ENCODE data around the gene FAXC. TPM values are rescaled to one million over a fixed set of nuclear protein-coding genes. Genes with fewer than 3 reads are reported as not detected.

The FAXC gene
- total RNA-seq, 2 experiments from 2014 or later, result not detected

DNA sequence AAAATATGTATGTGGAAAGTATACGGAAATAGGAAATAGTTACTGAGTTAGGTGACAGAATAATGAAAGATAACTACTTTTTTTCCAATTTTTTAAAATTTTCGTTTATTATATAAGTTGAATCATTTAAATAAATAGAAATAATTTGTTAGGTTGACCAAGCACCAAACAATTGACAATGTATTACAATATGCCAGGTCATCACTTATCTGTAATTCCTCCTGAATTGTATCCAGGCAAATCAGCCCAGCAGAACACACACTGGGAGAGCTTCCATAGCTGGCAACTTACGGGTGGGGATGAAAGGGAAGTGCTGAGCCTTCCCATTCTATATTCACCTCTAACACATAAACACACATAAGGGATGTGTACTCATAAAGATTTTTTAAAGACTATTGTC, 40.7 kb downstream of the FAXC start:
- H3K27ac Mint-ChIP-seq, result no peak overlapping the region
- H3K27me3 ChIP-seq (ENCODE audit: control insufficient read depth in 1 of 2, insufficient read depth in 2 of 2, low read length in 2 of 2), result no peaks in the 10 kb centered on the region
- no peaks in the 10 kb centered on the region for H3K4me1 Mint-ChIP-seq (ENCODE audit: low read depth)
- ATAC-seq (ENCODE audit: poor library complexity), result no peak
- CTCF ChIA-PET, result no interaction called here
- no peak overlapping the region for H3K4me3 Mint-ChIP-seq
- no peaks in the 10 kb centered on the region for H3K9me3 Mint-ChIP-seq
- H3K4me1 ChIP-seq (ENCODE audit: insufficient read depth, low read length), result no peaks in the 10 kb centered on the region
- H3K4me3 ChIP-seq (ENCODE audit: low read length), result no peak overlapping the region
- H3K36me3 ChIP-seq (ENCODE audit: insufficient read depth, low read length), result no peaks in the 10 kb centered on the region
- POLR2A ChIA-PET, result no interaction called here
- no peak overlapping the region for H3K27ac ChIP-seq (ENCODE audit: low read depth in 1 of 2, low read length in 2 of 2)
- no peaks in the 10 kb centered on the region for H3K36me3 Mint-ChIP-seq (ENCODE audit: low read depth)
- H3K27me3 Mint-ChIP-seq, result peaks cover 7% of the 10 kb centered on the region
- DNase-seq, result no peak
- TF ChIP-seq, protein P1, sequence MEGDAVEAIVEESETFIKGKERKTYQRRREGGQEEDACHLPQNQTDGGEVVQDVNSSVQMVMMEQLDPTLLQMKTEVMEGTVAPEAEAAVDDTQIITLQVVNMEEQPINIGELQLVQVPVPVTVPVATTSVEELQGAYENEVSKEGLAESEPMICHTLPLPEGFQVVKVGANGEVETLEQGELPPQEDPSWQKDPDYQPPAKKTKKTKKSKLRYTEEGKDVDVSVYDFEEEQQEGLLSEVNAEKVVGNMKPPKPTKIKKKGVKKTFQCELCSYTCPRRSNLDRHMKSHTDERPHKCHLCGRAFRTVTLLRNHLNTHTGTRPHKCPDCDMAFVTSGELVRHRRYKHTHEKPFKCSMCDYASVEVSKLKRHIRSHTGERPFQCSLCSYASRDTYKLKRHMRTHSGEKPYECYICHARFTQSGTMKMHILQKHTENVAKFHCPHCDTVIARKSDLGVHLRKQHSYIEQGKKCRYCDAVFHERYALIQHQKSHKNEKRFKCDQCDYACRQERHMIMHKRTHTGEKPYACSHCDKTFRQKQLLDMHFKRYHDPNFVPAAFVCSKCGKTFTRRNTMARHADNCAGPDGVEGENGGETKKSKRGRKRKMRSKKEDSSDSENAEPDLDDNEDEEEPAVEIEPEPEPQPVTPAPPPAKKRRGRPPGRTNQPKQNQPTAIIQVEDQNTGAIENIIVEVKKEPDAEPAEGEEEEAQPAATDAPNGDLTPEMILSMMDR (IDR thresholded peaks at IDR 0.05), result no peak
- intact Hi-C loops (cut with DNase I, micrococcal nuclease), result no loop called here
- no peaks in the 10 kb centered on the region for H3K9me3 ChIP-seq (ENCODE audit: control insufficient read depth in 1 of 2, insufficient read depth in 1 of 2, low read length in 2 of 2)

DNA sequence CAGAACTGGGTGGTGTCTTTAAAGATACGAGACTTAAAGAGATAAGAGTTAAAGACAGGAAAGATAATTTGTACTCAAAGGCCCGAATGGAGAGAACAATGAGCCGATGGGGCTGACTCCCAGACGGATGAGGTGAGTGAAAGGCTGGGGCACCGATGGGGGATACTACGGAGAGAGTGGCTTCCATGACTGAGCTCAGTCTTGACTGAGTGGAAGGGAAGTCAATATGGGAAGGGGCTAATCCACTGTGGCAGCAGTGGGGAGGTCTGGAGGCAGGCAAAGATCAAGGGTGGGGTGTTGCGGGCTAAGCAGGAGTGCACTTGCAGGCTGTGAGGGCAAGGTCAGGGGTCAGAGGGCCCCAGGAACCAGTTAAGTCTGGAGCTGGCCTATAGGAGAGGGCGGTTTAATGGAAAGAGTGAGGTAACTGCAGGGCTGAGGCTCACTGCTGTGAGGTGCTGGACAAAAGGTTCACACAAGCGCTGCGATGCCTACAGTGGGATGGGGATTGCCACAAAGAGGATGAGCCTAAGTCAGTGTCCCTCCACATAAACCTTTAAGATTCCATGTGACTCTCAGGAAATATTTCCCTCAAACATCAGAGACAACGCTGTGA, 42.1 kb downstream of the FAXC start:
- Histone ChIP-seq H3K36me3 (ENCODE audit: insufficient read depth, low read length) (no peaks in the 10 kb centered on the region), H3K27me3 (ENCODE audit: control insufficient read depth in 1 of 2, insufficient read depth in 2 of 2, low read length in 2 of 2) (no peaks in the 10 kb centered on the region), H3K4me3 (ENCODE audit: low read length) (no peak overlapping the region), H3K9me3 (ENCODE audit: control insufficient read depth in 1 of 2, insufficient read depth in 1 of 2, low read length in 2 of 2) (no peaks in the 10 kb centered on the region), H3K27ac (ENCODE audit: low read depth in 1 of 2, low read length in 2 of 2) (no peak overlapping the region), H3K4me1 (ENCODE audit: insufficient read depth, low read length) (no peaks in the 10 kb centered on the region)
- ATAC-seq (ENCODE audit: poor library complexity) (no peak), DNase-seq (no peak)
- Mint-ChIP-seq H3K9me3 (no peaks in the 10 kb centered on the region), H3K27me3 (peaks cover 7% of the 10 kb centered on the region), H3K4me1 (ENCODE audit: low read depth) (no peaks in the 10 kb centered on the region), H3K27ac (no peak overlapping the region), H3K4me3 (no peak overlapping the region), H3K36me3 (ENCODE audit: low read depth) (no peaks in the 10 kb centered on the region)
- intact Hi-C loops (cut with DNase I, micrococcal nuclease), result no loop called here
- CTCF ChIA-PET, result no interaction called here
- TF ChIP-seq, protein P1 (IDR thresholded peaks at IDR 0.05), result no peak
- POLR2A ChIA-PET, result no interaction called here

DNA sequence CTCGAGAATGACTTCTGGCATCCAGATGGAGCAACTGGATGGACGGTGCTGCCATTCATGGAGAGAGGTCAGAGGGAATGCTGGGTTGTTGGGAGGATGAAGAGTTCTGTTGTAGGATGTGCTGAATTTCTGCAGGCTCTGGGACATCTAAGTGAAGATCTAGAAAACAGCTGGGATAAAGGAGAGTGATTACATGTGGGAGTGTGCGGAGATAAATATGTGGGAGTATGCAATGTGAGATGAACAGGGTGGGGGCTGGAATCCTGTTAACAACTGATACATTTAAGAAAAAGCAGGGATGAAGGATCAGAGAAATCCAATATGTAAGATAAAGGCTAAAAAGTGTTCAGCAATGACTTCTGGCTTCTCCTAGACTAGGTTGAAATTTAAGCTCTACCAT, 43.1 kb downstream of the FAXC start:
- CTCF ChIA-PET, result no interaction called here
- DNase-seq (no peak), ATAC-seq (ENCODE audit: poor library complexity) (no peak)
- POLR2A ChIA-PET, result no interaction called here
- Mint-ChIP-seq H3K4me3 (no peak overlapping the region), H3K9me3 (no peaks in the 10 kb centered on the region), H3K27ac (no peak overlapping the region), H3K36me3 (ENCODE audit: low read depth) (no peaks in the 10 kb centered on the region), H3K27me3 (peaks cover 8% of the 10 kb centered on the region), H3K4me1 (ENCODE audit: low read depth) (no peaks in the 10 kb centered on the region)
- Histone ChIP-seq H3K27ac (ENCODE audit: low read depth in 1 of 2, low read length in 2 of 2) (no peak overlapping the region), H3K27me3 (ENCODE audit: control insufficient read depth in 1 of 2, insufficient read depth in 2 of 2, low read length in 2 of 2) (no peaks in the 10 kb centered on the region), H3K9me3 (ENCODE audit: control insufficient read depth in 1 of 2, insufficient read depth in 1 of 2, low read length in 2 of 2) (no peaks in the 10 kb centered on the region), H3K36me3 (ENCODE audit: insufficient read depth, low read length) (no peaks in the 10 kb centered on the region), H3K4me3 (ENCODE audit: low read length) (no peak overlapping the region), H3K4me1 (ENCODE audit: insufficient read depth, low read length) (no peaks in the 10 kb centered on the region)
- intact Hi-C loops (cut with DNase I, micrococcal nuclease), result no loop called here
- TF ChIP-seq, protein P1 (IDR thresholded peaks at IDR 0.05), result no peak
